IgD-negative memory B cell (primary cell): Measurements from ENCODE around the gene PDXP. TPM values are rescaled to one million over a fixed set of nuclear protein-coding genes. Genes with fewer than 3 reads are reported as not detected.

Experiments
- H3K27ac Mint-ChIP-seq, 3 donors: one replicate each; pipeline ENCODE4 v1.8.0; 2020 to 2022; ENCODE audit warnings: mild to moderate bottlenecking in 3 of 3, mixed read lengths in 3 of 3, moderate library complexity in 1 of 3
- H3K27me3 Mint-ChIP-seq: one replicate; pipeline ENCODE4 v1.8.0; 2021; ENCODE audit warnings: mixed read lengths
- H3K36me3 Mint-ChIP-seq: one replicate; pipeline ENCODE4 v1.8.0; 2020; ENCODE audit warnings: mild to moderate bottlenecking, mixed read lengths
- H3K4me1 Mint-ChIP-seq, 3 donors: one replicate each; pipeline ENCODE4 v1.8.0; 2020 to 2022; ENCODE audit warnings: mixed read lengths in 3 of 3, mild to moderate bottlenecking in 1 of 3
- H3K4me3 Mint-ChIP-seq, 4 donors: one replicate each; pipeline ENCODE4 v1.8.0; 2020 to 2022; ENCODE audit warnings: mild to moderate bottlenecking in 4 of 4, mixed read lengths in 4 of 4, moderate library complexity in 3 of 4
- H3K9me3 Mint-ChIP-seq, 3 donors: one replicate each; pipeline ENCODE4 v1.8.0; 2020 to 2021; ENCODE audit warnings: mixed read lengths in 3 of 3, mild to moderate bottlenecking in 1 of 3
- polyA plus RNA-seq: library from polyadenylated mRNA; unstranded; fragments of 300-500 nt; fragmentation: Illumina TruSeq; gene quantifications from one replicate; pipeline ENCODE4 v1.2.3, GENCODE V29; 2021

The PDXP gene
- polyA plus RNA-seq, 1 donor from 2014 or later = 2.4 TPM

GRCh38 chr22:37701141-37701786 lies 42.7 kb downstream of the PDXP start:
- H3K9me3 Mint-ChIP-seq = no peaks in the 10 kb centered on the region
- H3K27me3 Mint-ChIP-seq = no peaks in the 10 kb centered on the region
- peaks cover 9% of the 10 kb centered on the region for H3K36me3 Mint-ChIP-seq
- H3K4me3 Mint-ChIP-seq = no peak overlapping the region
- H3K4me1 Mint-ChIP-seq = peaks cover 5% of the 10 kb centered on the region in 3 donors
- no peak overlapping the region for H3K27ac Mint-ChIP-seq

GRCh38 chr22:37703906-37704305 lies 45.4 kb downstream of the PDXP start:
- H3K27me3 Mint-ChIP-seq = no peaks in the 10 kb centered on the region
- H3K4me1 Mint-ChIP-seq = no peaks in the 10 kb centered on the region
- no peak overlapping the region for H3K27ac Mint-ChIP-seq
- H3K4me3 Mint-ChIP-seq = no peak overlapping the region
- H3K36me3 Mint-ChIP-seq = peaks cover 9% of the 10 kb centered on the region
- no peaks in the 10 kb centered on the region for H3K9me3 Mint-ChIP-seq

- Mint-ChIP-seq H3K27me3 (no peaks in the 10 kb centered on the region), H3K9me3 (no peaks in the 10 kb centered on the region), H3K4me3 (no peak overlapping the region), H3K27ac (no peak overlapping the region), H3K4me1 (no peaks in the 10 kb centered on the region), H3K36me3 (peaks cover 9% of the 10 kb centered on the region)
Measured at GRCh38 chr22:37704645-37705044, 46.1 kb downstream of the PDXP start.

GRCh38 chr22:37705205-37705604 lies 46.7 kb downstream of the PDXP start:
- Mint-ChIP-seq H3K27me3 (no peaks in the 10 kb centered on the region), H3K4me1 (no peaks in the 10 kb centered on the region), H3K4me3 (no peak overlapping the region), H3K27ac (no peak overlapping the region), H3K9me3 (no peaks in the 10 kb centered on the region), H3K36me3 (peaks cover 9% of the 10 kb centered on the region)

- Mint-ChIP-seq H3K27me3 (no peaks in the 10 kb centered on the region), H3K9me3 (no peaks in the 10 kb centered on the region), H3K27ac (no peak overlapping the region), H3K4me1 (no peaks in the 10 kb centered on the region), H3K36me3 (peaks cover 7% of the 10 kb centered on the region), H3K4me3 (peak overlapping the region in 1 of 4 donors; percentile 49)
Measured at GRCh38 chr22:37708580-37709444, 50.3 kb downstream of the PDXP start.

- peaks cover 0 to 2% (median 0%) of the 10 kb centered on the region in 3 donors for H3K4me1 Mint-ChIP-seq
- H3K27ac Mint-ChIP-seq = no peak overlapping the region
- H3K4me3 Mint-ChIP-seq = no peak overlapping the region
- H3K9me3 Mint-ChIP-seq = no peaks in the 10 kb centered on the region
- H3K27me3 Mint-ChIP-seq = no peaks in the 10 kb centered on the region
- H3K36me3 Mint-ChIP-seq = peaks cover 7% of the 10 kb centered on the region
Measured at GRCh38 chr22:37709445-37709765, 50.9 kb downstream of the PDXP start.

- Mint-ChIP-seq H3K9me3 (no peaks in the 10 kb centered on the region), H3K4me1 (peaks cover 0 to 2% (median 0%) of the 10 kb centered on the region in 3 donors), H3K4me3 (no peak overlapping the region), H3K27me3 (no peaks in the 10 kb centered on the region), H3K27ac (no peak overlapping the region), H3K36me3 (peaks cover 6% of the 10 kb centered on the region)
Measured at GRCh38 chr22:37710675-37711074, 52.2 kb downstream of the PDXP start.

DNA sequence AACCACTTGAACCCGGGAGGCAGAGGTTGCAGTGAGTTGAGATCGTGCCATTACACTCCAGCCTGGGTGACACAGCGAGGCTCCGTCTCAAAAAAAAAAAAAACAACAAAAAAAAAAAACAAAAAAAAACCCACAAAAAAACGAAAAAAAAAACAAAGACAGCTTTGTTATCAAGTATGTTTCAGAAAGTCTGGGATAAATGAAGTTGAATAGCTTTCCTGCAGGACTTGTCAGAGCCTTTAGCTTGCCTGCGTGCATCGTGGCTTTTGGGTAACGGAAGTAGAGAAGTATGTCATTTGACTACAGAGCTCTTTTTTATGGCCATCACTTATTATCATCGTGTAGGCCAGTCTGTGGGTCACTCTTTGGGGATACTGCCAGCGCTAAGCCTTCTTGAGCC lies 53.0 kb downstream of the PDXP start:
- no peaks in the 10 kb centered on the region for H3K27me3 Mint-ChIP-seq
- H3K4me3 Mint-ChIP-seq = no peak overlapping the region
- peaks cover 0 to under 1% (median 0%) of the 10 kb centered on the region in 3 donors for H3K9me3 Mint-ChIP-seq
- H3K4me1 Mint-ChIP-seq = peaks cover 0 to 2% (median 0%) of the 10 kb centered on the region in 3 donors
- no peak overlapping the region for H3K27ac Mint-ChIP-seq
- peaks cover under 1% of the 10 kb centered on the region for H3K36me3 Mint-ChIP-seq

DNA sequence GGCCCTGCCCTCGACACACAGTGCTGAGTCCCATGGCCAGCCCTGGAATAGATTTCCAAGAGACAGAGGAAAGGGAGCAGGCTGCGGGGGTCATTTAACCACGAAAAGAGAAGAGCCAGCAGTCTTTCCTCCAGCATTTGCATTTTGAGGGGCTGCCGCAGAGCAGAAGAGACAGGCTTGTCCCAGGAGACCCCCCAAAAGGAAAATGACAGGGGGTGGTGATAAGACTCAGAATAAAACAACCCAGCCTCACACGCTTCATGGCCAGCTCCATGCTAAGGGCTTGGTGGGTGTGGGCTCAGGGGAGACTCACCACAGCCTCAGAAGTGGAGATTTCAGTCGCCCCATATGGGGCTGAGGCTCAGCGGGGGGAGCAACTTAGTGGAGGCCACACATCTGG lies 55.2 kb downstream of the PDXP start:
- no peak overlapping the region for H3K27ac Mint-ChIP-seq
- H3K4me1 Mint-ChIP-seq = peaks cover 0 to 2% (median 0%) of the 10 kb centered on the region in 3 donors
- peaks cover 3% of the 10 kb centered on the region for H3K36me3 Mint-ChIP-seq
- H3K27me3 Mint-ChIP-seq = no peaks in the 10 kb centered on the region
- no peak overlapping the region for H3K4me3 Mint-ChIP-seq
- peaks cover 0 to 2% (median 0%) of the 10 kb centered on the region in 3 donors for H3K9me3 Mint-ChIP-seq

DNA sequence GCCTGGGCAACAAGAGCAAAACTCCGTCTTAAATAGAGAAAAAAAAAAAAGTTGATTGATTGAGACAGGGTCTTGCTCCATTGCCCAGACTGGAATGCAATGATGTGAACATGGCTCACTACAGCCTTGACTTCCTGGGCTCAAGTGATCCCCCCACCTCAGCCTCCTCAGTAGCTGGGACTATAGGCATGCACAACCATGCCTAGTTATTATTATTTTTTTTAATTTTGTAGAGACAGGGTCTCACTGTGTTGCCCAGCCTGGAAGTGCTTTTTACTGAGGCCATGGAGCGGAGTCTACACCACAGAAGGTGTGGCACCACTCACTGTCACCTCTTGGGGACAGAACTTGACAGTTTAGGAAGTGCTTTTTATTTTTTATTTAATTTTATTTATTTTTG lies 56.1 kb downstream of the PDXP start:
- H3K4me3 Mint-ChIP-seq = no peak overlapping the region

GRCh38 chr22:37715760-37716159 lies 57.2 kb downstream of the PDXP start:
- Mint-ChIP-seq H3K27me3 (no peaks in the 10 kb centered on the region), H3K9me3 (peaks cover 0 to 2% (median 0%) of the 10 kb centered on the region in 3 donors), H3K4me3 (no peak overlapping the region), H3K4me1 (peaks cover 0 to 2% (median 0%) of the 10 kb centered on the region in 3 donors), H3K27ac (no peak overlapping the region), H3K36me3 (peaks cover 5% of the 10 kb centered on the region)

More for the DNA sequence above, 56.1 kb downstream of the PDXP start:
- Mint-ChIP-seq H3K27me3 (no peaks in the 10 kb centered on the region), H3K36me3 (peaks cover 3% of the 10 kb centered on the region), H3K4me1 (peaks cover 0 to 2% (median 0%) of the 10 kb centered on the region in 3 donors), H3K27ac (no peak overlapping the region), H3K9me3 (peaks cover 0 to 2% (median 0%) of the 10 kb centered on the region in 3 donors)

Other genes with a start within 250 kb of the PDXP start
- gene ELFN2, start 231.2 kb upstream of the PDXP start, polyA plus RNA-seq = not detected
- 212 TPM for gene MFNG, start 172.3 kb upstream of the PDXP start, polyA plus RNA-seq
- not detected for gene CARD10, start 139.3 kb upstream of the PDXP start, polyA plus RNA-seq
- 0.19 TPM for gene CDC42EP1, start 98.2 kb upstream of the PDXP start, polyA plus RNA-seq
- 0.63 TPM for gene LGALS2, start 78.6 kb upstream of the PDXP start, polyA plus RNA-seq
- 31.3 TPM for gene GGA1, start 49.9 kb upstream of the PDXP start, polyA plus RNA-seq
- 14.7 TPM for gene SH3BP1, start 19.1 kb upstream of the PDXP start, polyA plus RNA-seq
- 314 TPM for gene LGALS1, start 16.9 kb downstream of the PDXP start, polyA plus RNA-seq
- gene NOL12, start 27.6 kb downstream of the PDXP start, polyA plus RNA-seq = 47.0 TPM
- gene TRIOBP, start 38.3 kb downstream of the PDXP start, polyA plus RNA-seq = 16.1 TPM
- 0.51 TPM for gene GCAT, start 149.2 kb downstream of the PDXP start, polyA plus RNA-seq
- not detected for gene GALR3, start 164.7 kb downstream of the PDXP start, polyA plus RNA-seq
- gene ANKRD54, start 185.6 kb downstream of the PDXP start, polyA plus RNA-seq = 11.3 TPM
- gene EIF3L, start 190.7 kb downstream of the PDXP start, polyA plus RNA-seq = 344 TPM
- 4.7 TPM for gene MICALL1, start 247.6 kb downstream of the PDXP start, polyA plus RNA-seq